ENCODE data around the gene ABCD4.

- peak; percentile 28 for TF ChIP-seq POLR2AphosphoS5 (IDR thresholded peaks at IDR 0.05; ENCODE audit: low read depth)
- TF ChIP-seq CTCF (conservative IDR thresholded peaks at IDR 0.05; ENCODE audit: low read depth in 2 of 2), result no peak
- no peak for TF ChIP-seq REST (IDR thresholded peaks at IDR 0.05; ENCODE audit: unreplicated experiment)
- TF ChIP-seq ETS1 (IDR thresholded peaks at IDR 0.05), result no peak
- no peak for TF ChIP-seq EZH2 (IDR thresholded peaks at IDR 0.05; ENCODE audit: low read depth, unreplicated experiment)
- TF ChIP-seq CREB1 (CRISPR knock-in tag; IDR thresholded peaks at IDR 0.05; ENCODE audit: low read depth), result no peak
- no peak for TF ChIP-seq NANOG (IDR thresholded peaks at IDR 0.05; ENCODE audit: borderline replicate concordance)
- no peak for TF ChIP-seq ZNF114 (CRISPR knock-in tag; IDR thresholded peaks at IDR 0.05)
- TF ChIP-seq EZH2phosphoT487 (IDR thresholded peaks at IDR 0.05; ENCODE audit: unreplicated experiment), result no peak
- TF ChIP-seq STAT1 (IDR thresholded peaks at IDR 0.05; ENCODE audit: unreplicated experiment), result no peak
- no peak for TF ChIP-seq JUNB (IDR thresholded peaks at IDR 0.05; ENCODE audit: unreplicated experiment)
- no peak for TF ChIP-seq ZNF462 (CRISPR knock-in tag; IDR thresholded peaks at IDR 0.05)
Observed at GRCh38 chr14:74350211-74350927, 47.6 kb upstream of the ABCD4 start.
